OCI-LY1 (cell line): ENCODE measurements around the gene RCAN2.

Source experiments
- EZH2 ChIP-seq: fragments of 200-600 bp; sonication (generic), shearing (Covaris generic); IDR thresholded peaks from 2 replicates; pipeline ENCODE4 v1.8.0; 2017; ENCODE audit warnings: borderline replicate concordance, mixed run types, mild to moderate bottlenecking, antibody characterized with exemption, low read length, moderate library complexity, mixed read lengths
- TF ChIP-seq, protein P1 (sequence below): fragments of 200-600 bp; sonication (generic), shearing (Covaris generic); IDR thresholded peaks from 2 replicates; pipeline ENCODE4 v1.5.1; 2017; ENCODE audit warnings: mild to moderate bottlenecking, antibody characterized with exemption, low read length, moderate library complexity, mixed read lengths

DNA sequence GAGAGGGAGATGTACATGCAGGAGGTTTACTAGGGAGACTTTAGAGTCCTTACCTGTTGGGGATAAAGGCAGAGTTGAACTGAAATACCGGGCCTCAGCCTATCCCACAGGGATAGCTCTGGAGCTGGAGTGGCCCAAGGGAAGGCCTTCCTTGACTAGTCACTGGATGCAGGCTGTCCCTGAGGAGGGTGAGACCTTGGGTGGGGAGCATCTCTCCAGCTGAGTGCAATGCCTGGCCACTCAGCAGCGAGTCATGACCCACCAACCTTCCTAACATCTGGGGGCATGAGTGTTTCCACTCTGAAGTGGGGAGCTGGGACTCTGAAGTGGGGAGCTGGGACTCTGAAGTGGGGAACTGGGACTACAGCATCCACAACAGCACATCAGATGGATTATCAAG lies 274.4 kb downstream of the RCAN2 start:
- TF ChIP-seq, protein P1, sequence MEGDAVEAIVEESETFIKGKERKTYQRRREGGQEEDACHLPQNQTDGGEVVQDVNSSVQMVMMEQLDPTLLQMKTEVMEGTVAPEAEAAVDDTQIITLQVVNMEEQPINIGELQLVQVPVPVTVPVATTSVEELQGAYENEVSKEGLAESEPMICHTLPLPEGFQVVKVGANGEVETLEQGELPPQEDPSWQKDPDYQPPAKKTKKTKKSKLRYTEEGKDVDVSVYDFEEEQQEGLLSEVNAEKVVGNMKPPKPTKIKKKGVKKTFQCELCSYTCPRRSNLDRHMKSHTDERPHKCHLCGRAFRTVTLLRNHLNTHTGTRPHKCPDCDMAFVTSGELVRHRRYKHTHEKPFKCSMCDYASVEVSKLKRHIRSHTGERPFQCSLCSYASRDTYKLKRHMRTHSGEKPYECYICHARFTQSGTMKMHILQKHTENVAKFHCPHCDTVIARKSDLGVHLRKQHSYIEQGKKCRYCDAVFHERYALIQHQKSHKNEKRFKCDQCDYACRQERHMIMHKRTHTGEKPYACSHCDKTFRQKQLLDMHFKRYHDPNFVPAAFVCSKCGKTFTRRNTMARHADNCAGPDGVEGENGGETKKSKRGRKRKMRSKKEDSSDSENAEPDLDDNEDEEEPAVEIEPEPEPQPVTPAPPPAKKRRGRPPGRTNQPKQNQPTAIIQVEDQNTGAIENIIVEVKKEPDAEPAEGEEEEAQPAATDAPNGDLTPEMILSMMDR = no peak
- no peak for TF ChIP-seq EZH2
